PC-9 (cell line): ENCODE results near the gene SUGCT.

Source experiments
- EZH2 ChIP-seq: fragments of 200-600 bp; sonication (generic); IDR thresholded peaks from 2 replicates; pipeline ENCODE4 v1.8.0; 2017; ENCODE audit warnings: antibody characterized with exemption, low read depth
- TF ChIP-seq, protein P1 (sequence below): fragments of 200-600 bp; sonication (generic); conservative IDR thresholded peaks from 2 replicates; pipeline ENCODE4 v1.6.1; 2017; ENCODE audit warnings: mixed run types, antibody characterized with exemption, mild to moderate bottlenecking, moderate library complexity

DNA sequence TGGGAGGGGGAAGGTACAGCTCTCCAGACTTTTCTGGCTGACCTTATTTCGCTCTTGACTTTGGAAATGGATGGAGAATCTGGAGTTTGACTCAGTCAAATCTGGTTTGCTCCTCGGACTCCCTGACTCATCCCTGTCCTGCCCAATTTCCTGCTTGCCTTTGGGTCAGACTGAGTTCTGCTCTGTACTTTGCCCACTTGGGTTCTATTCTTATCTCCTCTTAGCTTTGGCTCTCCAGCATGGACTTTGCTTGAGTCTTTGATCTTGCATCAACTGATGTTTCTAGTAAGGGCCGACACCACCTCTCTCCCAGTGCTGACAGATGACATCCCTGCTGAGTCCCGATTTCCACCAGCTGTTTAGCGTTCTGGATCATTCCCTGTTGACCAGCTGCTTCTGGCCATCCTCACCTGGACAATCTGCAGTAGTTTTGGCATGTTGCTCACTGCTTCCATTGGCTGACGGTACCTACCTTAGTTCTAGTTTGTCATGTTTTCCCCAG, 335.3 kb downstream of the SUGCT start:
- TF ChIP-seq, protein P1, sequence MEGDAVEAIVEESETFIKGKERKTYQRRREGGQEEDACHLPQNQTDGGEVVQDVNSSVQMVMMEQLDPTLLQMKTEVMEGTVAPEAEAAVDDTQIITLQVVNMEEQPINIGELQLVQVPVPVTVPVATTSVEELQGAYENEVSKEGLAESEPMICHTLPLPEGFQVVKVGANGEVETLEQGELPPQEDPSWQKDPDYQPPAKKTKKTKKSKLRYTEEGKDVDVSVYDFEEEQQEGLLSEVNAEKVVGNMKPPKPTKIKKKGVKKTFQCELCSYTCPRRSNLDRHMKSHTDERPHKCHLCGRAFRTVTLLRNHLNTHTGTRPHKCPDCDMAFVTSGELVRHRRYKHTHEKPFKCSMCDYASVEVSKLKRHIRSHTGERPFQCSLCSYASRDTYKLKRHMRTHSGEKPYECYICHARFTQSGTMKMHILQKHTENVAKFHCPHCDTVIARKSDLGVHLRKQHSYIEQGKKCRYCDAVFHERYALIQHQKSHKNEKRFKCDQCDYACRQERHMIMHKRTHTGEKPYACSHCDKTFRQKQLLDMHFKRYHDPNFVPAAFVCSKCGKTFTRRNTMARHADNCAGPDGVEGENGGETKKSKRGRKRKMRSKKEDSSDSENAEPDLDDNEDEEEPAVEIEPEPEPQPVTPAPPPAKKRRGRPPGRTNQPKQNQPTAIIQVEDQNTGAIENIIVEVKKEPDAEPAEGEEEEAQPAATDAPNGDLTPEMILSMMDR: no peak
- no peak for TF ChIP-seq EZH2
